RWPE2 (cell line): ENCODE data around the gene CFAP58.

Experiments
- ATAC-seq: fragments of 200-7000 bp; cut with Tn5 transposase; 3 replicates; pipeline ENCODE4 v1.9.1; 2021; ENCODE audit warnings: low read depth
- DNase-seq: peaks from one replicate; pipeline ENCODE4 v3.0.0-alpha.2; 2020; ENCODE audit warnings: low spot score
- H3K27ac ChIP-seq: fragments of 450-650 bp; 2 replicates; pipeline ENCODE4 v1.5.1; 2017; ENCODE audit warnings: mild to moderate bottlenecking; ENCODE audit not compliant: poor library complexity, severe bottlenecking
- H3K27me3 ChIP-seq: fragments of 250-450 bp; sonication (Bioruptor Pico); 2 replicates; pipeline ENCODE4 v1.5.1; 2021; ENCODE audit warnings: mild to moderate bottlenecking, moderate library complexity; ENCODE audit not compliant: insufficient read depth, poor library complexity, severe bottlenecking
- H3K36me3 ChIP-seq: fragments of 250-450 bp; sonication (Bioruptor Pico); 2 replicates; pipeline ENCODE4 v1.5.1; 2020; ENCODE audit warnings: low read depth, mild to moderate bottlenecking, moderate library complexity
- H3K4me1 ChIP-seq: fragments of 250-450 bp; sonication (Bioruptor Pico); 2 replicates; pipeline ENCODE4 v1.5.1; 2021; ENCODE audit warnings: mild to moderate bottlenecking, moderate library complexity; ENCODE audit not compliant: insufficient read depth, poor library complexity, severe bottlenecking
- H3K4me3 ChIP-seq: fragments of 250-450 bp; sonication (Bioruptor Pico); 2 replicates; pipeline ENCODE4 v1.5.1; 2021; ENCODE audit warnings: mild to moderate bottlenecking, moderate library complexity; ENCODE audit not compliant: severe bottlenecking
- H3K9me3 ChIP-seq: fragments of 250-450 bp; sonication (Bioruptor Pico); 2 replicates; pipeline ENCODE4 v1.5.1; 2021; ENCODE audit warnings: mild to moderate bottlenecking, moderate library complexity; ENCODE audit not compliant: severe bottlenecking
- CTCF ChIP-seq: fragments of 450-650 bp; IDR thresholded peaks from one replicate; pipeline ENCODE4 v1.5.1; 2017; ENCODE audit warnings: mild to moderate bottlenecking, moderate library complexity; ENCODE audit not compliant: poor library complexity, severe bottlenecking

CFAP58 gene

GRCh38 chr10:104348601-104349000 is 5.0 kb upstream of the CFAP58 start:
- no peaks in the 10 kb centered on the region for H3K27me3 ChIP-seq
- H3K27ac ChIP-seq: no peak overlapping the region
- H3K4me3 ChIP-seq: no peak overlapping the region
- peaks cover 23% of the 10 kb centered on the region for H3K4me1 ChIP-seq
- no peaks in the 10 kb centered on the region for H3K9me3 ChIP-seq
- no peaks in the 10 kb centered on the region for H3K36me3 ChIP-seq
- DNase-seq (no peak), ATAC-seq (no peak)
- TF ChIP-seq CTCF: no peak

GRCh38 chr10:104349623-104350126 is 4.0 kb upstream of the CFAP58 start:
- Histone ChIP-seq H3K27ac (peak overlapping the region; percentile 66), H3K4me1 (peaks cover 23% of the 10 kb centered on the region), H3K9me3 (no peaks in the 10 kb centered on the region), H3K27me3 (no peaks in the 10 kb centered on the region), H3K36me3 (no peaks in the 10 kb centered on the region), H3K4me3 (no peak overlapping the region)
- no peak for TF ChIP-seq CTCF
- DNase-seq (no peak), ATAC-seq (peak; percentile 72)

GRCh38 chr10:104350127-104350635 is 3.5 kb upstream of the CFAP58 start:
- H3K9me3 ChIP-seq: no peaks in the 10 kb centered on the region
- TF ChIP-seq CTCF: peak; percentile 87
- H3K27ac ChIP-seq: peak overlapping the region; percentile 66
- no peaks in the 10 kb centered on the region for H3K36me3 ChIP-seq
- H3K4me1 ChIP-seq: peaks cover 23% of the 10 kb centered on the region
- ATAC-seq (peak; percentile 64), DNase-seq (no peak)
- no peaks in the 10 kb centered on the region for H3K27me3 ChIP-seq
- no peak overlapping the region for H3K4me3 ChIP-seq

GRCh38 chr10:104351061-104351702 is 2.5 kb upstream of the CFAP58 start:
- no peak for DNase-seq
- Histone ChIP-seq H3K36me3 (no peaks in the 10 kb centered on the region), H3K4me1 (peaks cover 23% of the 10 kb centered on the region), H3K9me3 (no peaks in the 10 kb centered on the region), H3K27me3 (no peaks in the 10 kb centered on the region), H3K4me3 (no peak overlapping the region), H3K27ac (no peak overlapping the region)
- TF ChIP-seq CTCF: no peak
- ATAC-seq: no peak

DNA sequence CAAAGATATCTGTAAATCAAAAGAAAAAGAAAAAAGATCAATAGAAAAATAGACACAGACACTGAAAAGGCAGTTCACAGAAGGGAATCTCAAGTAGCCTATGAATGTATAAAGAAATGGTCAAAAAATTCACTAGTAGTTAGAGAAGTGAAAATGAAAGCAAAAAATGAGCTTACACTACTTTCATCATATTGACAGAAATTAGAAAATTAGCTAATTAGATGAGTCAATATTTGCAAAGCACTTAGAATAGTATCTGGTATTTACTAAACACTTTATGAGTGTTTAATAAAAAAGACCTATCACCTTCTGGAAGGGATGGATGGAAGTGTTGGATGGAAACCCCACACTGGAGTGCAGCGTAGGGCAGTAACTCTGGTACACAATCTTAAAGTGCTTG is 1.7 kb upstream of the CFAP58 start:
- no peaks in the 10 kb centered on the region for H3K36me3 ChIP-seq
- no peak for DNase-seq
- H3K4me3 ChIP-seq: no peak overlapping the region
- no peak for ATAC-seq
- peaks cover 23% of the 10 kb centered on the region for H3K4me1 ChIP-seq
- H3K27me3 ChIP-seq: no peaks in the 10 kb centered on the region
- TF ChIP-seq CTCF: no peak
- H3K9me3 ChIP-seq: no peaks in the 10 kb centered on the region
- no peak overlapping the region for H3K27ac ChIP-seq
